HL-60/S4 treated with phorbol 12-myristate 13-acetate at 8.2 ng/mL for 4 days and 3 days (cell line): ENCODE data around the gene SAFB.
"Not testable (repeated sequence)": the region's sequence is repeated elsewhere in the genome, so short reads cannot be mapped to it uniquely, and the experiment has no call there.

Experiments used
- in situ Hi-C: fragments of 300-500 bp; cut with MboI; formaldehyde crosslinking; loops from 2 replicates; pipeline ENCODE4 v1.15.0; 2022; ENCODE audit warnings: low sequenced_read_pairs

The SAFB gene

GRCh38 chr19:5682107-5682482, 59.2 kb downstream of the SAFB start:
- in situ Hi-C loops = no loop called here

GRCh38 chr19:5683177-5683886, 60.4 kb downstream of the SAFB start:
- in situ Hi-C loops = no loop called here

GRCh38 chr19:5684694-5685430, 62.0 kb downstream of the SAFB start:
- in situ Hi-C loops = no loop called here

- in situ Hi-C loops = no loop called here
Measured at GRCh38 chr19:5686326-5686646, 63.4 kb downstream of the SAFB start.

GRCh38 chr19:5686647-5687359, 63.9 kb downstream of the SAFB start:
- in situ Hi-C loops = no loop called here

GRCh38 chr19:5687360-5688198, 64.7 kb downstream of the SAFB start:
- in situ Hi-C loops = no loop called here

GRCh38 chr19:5688262-5688881, 65.5 kb downstream of the SAFB start:
- in situ Hi-C loops = not testable (repeated sequence)

GRCh38 chr19:5690125-5690954, 67.5 kb downstream of the SAFB start, which contains the start of gene RPL36:
Gene RPL36 (plus strand): TSS chr19:5690295. CDS start chr19:5690508, 213 bp downstream.
- in situ Hi-C loops = no loop called here

- in situ Hi-C loops = no loop called here
Measured at GRCh38 chr19:5690955-5691821, 68.3 kb downstream of the SAFB start.

GRCh38 chr19:5691822-5692722, 69.2 kb downstream of the SAFB start:
- in situ Hi-C loops = no loop called here

- in situ Hi-C loops = no loop called here
Measured at GRCh38 chr19:5692723-5693194, 69.9 kb downstream of the SAFB start.

- in situ Hi-C loops = no loop called here
Measured at GRCh38 chr19:5693195-5694166, 70.6 kb downstream of the SAFB start.

- in situ Hi-C loops = no loop called here
Measured at GRCh38 chr19:5694167-5694955, 71.5 kb downstream of the SAFB start.

GRCh38 chr19:5694956-5695648, 72.2 kb downstream of the SAFB start:
- in situ Hi-C loops = no loop called here

- in situ Hi-C loops = no loop called here
Measured at GRCh38 chr19:5695649-5696195, 72.8 kb downstream of the SAFB start.
